Subcutaneous adipose tissue (tissue), 4 donors: ENCODE measurements around the gene MTLN. TPM values are rescaled to one million over a fixed set of nuclear protein-coding genes. Genes with fewer than 3 reads are reported as not detected.

ENCODE experiments used
- total RNA-seq, 4 donors: library from RNA; depleted of rRNA; stranded (reverse); fragments of >200 nt; gene quantifications; one replicate each; pipeline ENCODE4 v1.1.0, GENCODE V29; 2016
- TF ChIP-seq, protein P1 (sequence below): fragments of 450-650 bp; IDR thresholded peaks from one replicate; pipeline ENCODE4 v1.5.1; 2016; ENCODE audit warnings: low read depth, mild to moderate bottlenecking, control low read depth, antibody characterized with exemption, moderate library complexity

MTLN gene
- total RNA-seq, result 100 to 1,000 TPM in 3 of 4 donors, 10 to 100 TPM in 1; 80.2 to 159 (median 131) TPM

DNA sequence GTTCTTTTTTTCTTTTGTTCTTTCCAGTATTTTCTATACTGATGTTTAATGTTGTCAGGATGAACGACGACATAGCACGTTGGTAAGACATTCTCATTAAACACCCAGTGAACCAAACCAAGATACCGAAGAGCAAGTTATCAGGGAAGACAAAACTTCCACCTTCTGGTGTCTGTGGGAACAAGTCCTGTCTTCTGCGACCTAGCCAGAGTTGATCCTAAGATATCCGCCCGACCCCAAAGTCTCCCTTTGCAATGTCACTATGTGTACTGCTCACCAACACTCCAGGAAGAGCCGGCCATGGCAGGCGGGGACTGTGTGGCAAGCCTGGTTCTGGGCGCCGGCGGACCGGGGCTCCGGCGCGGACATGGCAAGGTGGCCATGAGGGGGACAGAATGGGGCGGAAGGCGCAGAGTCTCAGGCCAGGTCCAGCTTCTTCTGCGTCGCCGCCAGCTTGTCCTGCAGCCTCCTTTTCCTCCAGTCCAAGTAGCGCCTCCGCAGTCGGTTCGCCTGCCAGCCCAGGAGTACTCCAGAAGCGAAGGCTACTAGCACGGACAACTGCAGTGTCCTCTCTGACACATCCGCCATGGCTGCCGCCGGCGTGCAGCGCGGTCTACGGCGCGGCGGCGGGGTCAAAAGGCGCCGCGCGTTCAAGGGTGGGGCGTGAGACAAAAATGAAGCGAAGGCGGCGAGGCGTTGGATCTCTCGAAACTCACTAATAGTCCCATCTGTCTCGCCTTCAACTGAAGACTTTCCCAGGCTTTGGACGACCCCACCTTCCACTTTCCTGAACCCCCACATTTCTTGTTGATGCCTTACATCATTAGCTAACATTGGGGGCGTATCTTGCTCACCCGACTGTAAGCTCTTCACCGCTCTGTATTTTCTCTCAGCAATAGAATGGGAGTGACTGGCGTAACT, at the start of gene MTLN:
MTLN (minus strand) TSS at position 610 of the 921 bp plus-strand sequence; CDS start at position 588, 22 bp downstream.
- TF ChIP-seq, protein P1, sequence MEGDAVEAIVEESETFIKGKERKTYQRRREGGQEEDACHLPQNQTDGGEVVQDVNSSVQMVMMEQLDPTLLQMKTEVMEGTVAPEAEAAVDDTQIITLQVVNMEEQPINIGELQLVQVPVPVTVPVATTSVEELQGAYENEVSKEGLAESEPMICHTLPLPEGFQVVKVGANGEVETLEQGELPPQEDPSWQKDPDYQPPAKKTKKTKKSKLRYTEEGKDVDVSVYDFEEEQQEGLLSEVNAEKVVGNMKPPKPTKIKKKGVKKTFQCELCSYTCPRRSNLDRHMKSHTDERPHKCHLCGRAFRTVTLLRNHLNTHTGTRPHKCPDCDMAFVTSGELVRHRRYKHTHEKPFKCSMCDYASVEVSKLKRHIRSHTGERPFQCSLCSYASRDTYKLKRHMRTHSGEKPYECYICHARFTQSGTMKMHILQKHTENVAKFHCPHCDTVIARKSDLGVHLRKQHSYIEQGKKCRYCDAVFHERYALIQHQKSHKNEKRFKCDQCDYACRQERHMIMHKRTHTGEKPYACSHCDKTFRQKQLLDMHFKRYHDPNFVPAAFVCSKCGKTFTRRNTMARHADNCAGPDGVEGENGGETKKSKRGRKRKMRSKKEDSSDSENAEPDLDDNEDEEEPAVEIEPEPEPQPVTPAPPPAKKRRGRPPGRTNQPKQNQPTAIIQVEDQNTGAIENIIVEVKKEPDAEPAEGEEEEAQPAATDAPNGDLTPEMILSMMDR, result no peak

GRCh38 chr2:110221938-110222337, 9.6 kb upstream of the MTLN start:
- TF ChIP-seq, protein P1, result no peak

- TF ChIP-seq, protein P1, result no peak
Measured at GRCh38 chr2:110220190-110220564, 7.8 kb upstream of the MTLN start.

GRCh38 chr2:110219496-110220189, 7.3 kb upstream of the MTLN start:
- TF ChIP-seq, protein P1, result no peak

DNA sequence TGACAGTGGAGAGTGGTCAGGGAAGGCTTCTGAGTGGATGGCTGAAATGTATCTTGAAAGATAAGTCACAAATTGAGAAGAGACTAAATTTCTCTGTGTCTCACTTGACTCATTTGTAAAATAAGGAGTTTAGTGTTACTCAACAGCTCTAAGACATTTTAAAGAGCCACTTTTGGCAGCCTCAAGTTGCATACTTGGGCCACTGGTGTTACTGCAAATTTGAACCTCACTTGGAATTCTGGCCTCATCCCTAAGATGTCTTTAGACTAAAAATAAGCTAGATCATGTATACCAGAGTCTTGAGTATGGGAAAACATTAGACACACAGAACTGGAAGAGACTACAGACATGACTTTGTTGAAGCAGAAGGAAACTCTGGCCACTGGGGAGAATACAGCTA, 4.5 kb upstream of the MTLN start:
- TF ChIP-seq, protein P1, result no peak

- TF ChIP-seq, protein P1, result no peak
Measured at GRCh38 chr2:110216199-110216598, 3.9 kb upstream of the MTLN start.

DNA sequence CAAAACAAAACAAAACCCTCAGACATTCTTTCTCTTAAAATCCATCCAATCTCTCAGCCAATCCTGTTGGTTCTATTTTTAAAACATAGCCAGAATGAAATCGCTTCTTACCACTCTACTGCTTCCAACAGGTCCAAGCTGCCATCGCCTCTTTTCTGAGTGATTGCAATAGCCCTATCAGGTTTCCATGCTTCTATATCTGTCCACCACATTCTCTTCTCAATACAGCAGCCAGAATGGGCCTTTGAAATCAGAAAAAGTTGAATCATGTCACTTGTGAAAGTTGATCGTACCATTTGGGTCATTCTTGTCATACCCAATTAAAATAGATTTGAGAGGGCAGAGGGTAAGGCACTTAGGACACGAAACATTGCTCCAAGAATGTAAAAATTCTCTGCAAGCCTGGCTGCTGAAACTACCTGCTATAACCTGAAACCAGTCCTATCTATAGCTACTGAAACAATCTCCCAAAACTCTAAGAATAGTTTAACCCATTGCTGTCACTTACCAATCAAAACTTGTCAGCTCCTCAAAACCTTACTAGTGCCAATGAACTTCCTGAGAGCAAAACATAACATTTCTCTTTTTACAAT, 3.3 kb upstream of the MTLN start:
- TF ChIP-seq, protein P1, result no peak
